ENCODE measurements around the gene SLC6A12.
"Not testable (repeated sequence)": the region's sequence is repeated elsewhere in the genome, so short reads cannot be mapped to it uniquely, and the experiment has no call there.

The SLC6A12 gene

GRCh38 chr12:188910-189621, 24.9 kb downstream of the SLC6A12 start:
- Histone ChIP-seq H3K9ac (ENCODE audit: low read length) (no peak overlapping the region), H3F3A (ENCODE audit: insufficient read depth, low read length) (no peaks in the 10 kb centered on the region), H3K4me1 (ENCODE audit: insufficient read depth, low read length, severe bottlenecking) (no peaks in the 10 kb centered on the region), H3K4me3 (ENCODE audit: low read depth, low read length, poor library complexity, severe bottlenecking) (no peak overlapping the region), H3K9me3 (ENCODE audit: low read length) (no peaks in the 10 kb centered on the region), H3K27ac (ENCODE audit: low read depth, low read length, poor library complexity, severe bottlenecking) (no peak overlapping the region), H3K79me2 (ENCODE audit: insufficient read depth, low read length) (no peaks in the 10 kb centered on the region), H3K9me2 (ENCODE audit: low read depth, low read length) (no peaks in the 10 kb centered on the region), H3K4me2 (ENCODE audit: low read length) (no peak overlapping the region), H3K36me3 (ENCODE audit: insufficient read depth, low read length) (no peaks in the 10 kb centered on the region), H2AFZ (ENCODE audit: low read length) (no peak overlapping the region), H4K20me1 (ENCODE audit: insufficient read depth, low read length) (no peaks in the 10 kb centered on the region), H3K27me3 (ENCODE audit: insufficient read depth, low read length) (peaks cover 4% of the 10 kb centered on the region; the same call in 1 of the 2 replicates)
- peak; percentile 36 for TF ChIP-seq CTCF (IDR thresholded peaks at IDR 0.05; ENCODE audit: low read length)
- TF ChIP-seq EZH2 (IDR thresholded peaks at IDR 0.05; ENCODE audit: borderline replicate concordance, low read length) = no peak

- H3K4me1 ChIP-seq (ENCODE audit: insufficient read depth, low read length, severe bottlenecking); H3K9ac ChIP-seq (ENCODE audit: low read length); H3K4me2 ChIP-seq (ENCODE audit: low read length); H4K20me1 ChIP-seq (ENCODE audit: insufficient read depth, low read length); H3F3A ChIP-seq (ENCODE audit: insufficient read depth, low read length); H3K9me2 ChIP-seq (ENCODE audit: low read depth, low read length); H3K4me3 ChIP-seq (ENCODE audit: low read depth, low read length, poor library complexity, severe bottlenecking); H2AFZ ChIP-seq (ENCODE audit: low read length); H3K79me2 ChIP-seq (ENCODE audit: insufficient read depth, low read length); H3K27ac ChIP-seq (ENCODE audit: low read depth, low read length, poor library complexity, severe bottlenecking); H3K9me3 ChIP-seq (ENCODE audit: low read length); H3K27me3 ChIP-seq (ENCODE audit: insufficient read depth, low read length); H3K36me3 ChIP-seq (ENCODE audit: insufficient read depth, low read length): not testable (repeated sequence)
Measured at GRCh38 chr12:187986-188909, 25.7 kb downstream of the SLC6A12 start.

- H3K36me3 ChIP-seq (ENCODE audit: insufficient read depth, low read length) = no peaks in the 10 kb centered on the region
- no peaks in the 10 kb centered on the region for H3K9me3 ChIP-seq (ENCODE audit: low read length)
- H3K27ac ChIP-seq (ENCODE audit: low read depth, low read length, poor library complexity, severe bottlenecking) = no peak overlapping the region
- no peak overlapping the region for H3K9ac ChIP-seq (ENCODE audit: low read length)
- H3K9me2 ChIP-seq (ENCODE audit: low read depth, low read length) = no peaks in the 10 kb centered on the region
- no peaks in the 10 kb centered on the region for H4K20me1 ChIP-seq (ENCODE audit: insufficient read depth, low read length)
- no peaks in the 10 kb centered on the region for H3F3A ChIP-seq (ENCODE audit: insufficient read depth, low read length)
- no peak overlapping the region for H3K4me2 ChIP-seq (ENCODE audit: low read length)
- no peak overlapping the region for H3K4me3 ChIP-seq (ENCODE audit: low read depth, low read length, poor library complexity, severe bottlenecking)
- H3K79me2 ChIP-seq (ENCODE audit: insufficient read depth, low read length) = no peaks in the 10 kb centered on the region
- no peak overlapping the region for H2AFZ ChIP-seq (ENCODE audit: low read length)
- no peaks in the 10 kb centered on the region for H3K4me1 ChIP-seq (ENCODE audit: insufficient read depth, low read length, severe bottlenecking)
- H3K27me3 ChIP-seq (ENCODE audit: insufficient read depth, low read length) = peaks cover 10% of the 10 kb centered on the region; the same call in 1 of the 2 replicates
- no peak for TF ChIP-seq EZH2 (IDR thresholded peaks at IDR 0.05; ENCODE audit: borderline replicate concordance, low read length)
- no peak for TF ChIP-seq CTCF (IDR thresholded peaks at IDR 0.05; ENCODE audit: low read length)
Measured at GRCh38 chr12:186006-186625, 27.8 kb downstream of the SLC6A12 start.
